Activated CD4-positive, alpha-beta T cell treated with anti-CD3 and anti-CD28 coated beads, Interleukin-2, Interleukin-4, amounts not matched to agents 100 ng/mL and 50 ng/mL, durations not matched to agents 16 hours and 8 hours (primary cell): Measurements from ENCODE around the gene ARHGAP15.
A peak's percentile ranks its signal among the peaks of the same experiment; 100 is the strongest.

Source experiments
- DNase-seq: peaks from one replicate; pipeline ENCODE4 v3.0.0-alpha.2; 2020; ENCODE audit warnings: low spot score

Gene ARHGAP15

GRCh38 chr2:143690235-143690634 lies 561.0 kb downstream of the ARHGAP15 start:
- DNase-seq, result peak; percentile 81

- no peak for DNase-seq
Measured at GRCh38 chr2:143691121-143691520, 561.9 kb downstream of the ARHGAP15 start.

GRCh38 chr2:143692162-143692561 lies 562.9 kb downstream of the ARHGAP15 start:
- DNase-seq, result no peak

GRCh38 chr2:143692967-143693366 lies 563.7 kb downstream of the ARHGAP15 start:
- DNase-seq, result no peak

- no peak for DNase-seq
Measured at GRCh38 chr2:143694335-143694734, 565.1 kb downstream of the ARHGAP15 start.

GRCh38 chr2:143696651-143697050 lies 567.4 kb downstream of the ARHGAP15 start:
- no peak for DNase-seq

- no peak for DNase-seq
Measured at GRCh38 chr2:143697744-143698143, 568.5 kb downstream of the ARHGAP15 start.

- no peak for DNase-seq
Measured at GRCh38 chr2:143698352-143698751, 569.1 kb downstream of the ARHGAP15 start.

- peak; percentile 77 for DNase-seq
Measured at GRCh38 chr2:143698888-143699570, 569.8 kb downstream of the ARHGAP15 start.

- DNase-seq, result no peak
Measured at GRCh38 chr2:143700865-143701264, 571.6 kb downstream of the ARHGAP15 start.

- DNase-seq, result no peak
Measured at GRCh38 chr2:143701785-143702184, 572.6 kb downstream of the ARHGAP15 start.

GRCh38 chr2:143702931-143703330 lies 573.7 kb downstream of the ARHGAP15 start:
- no peak for DNase-seq

- peak; percentile 87 for DNase-seq
Measured at GRCh38 chr2:143704451-143705106, 575.4 kb downstream of the ARHGAP15 start.

GRCh38 chr2:143705108-143705707 lies 576.0 kb downstream of the ARHGAP15 start:
- no peak for DNase-seq

- DNase-seq, result no peak
Measured at GRCh38 chr2:143706354-143706753, 577.1 kb downstream of the ARHGAP15 start.

- DNase-seq, result no peak
Measured at GRCh38 chr2:143708682-143709081, 579.5 kb downstream of the ARHGAP15 start.

- DNase-seq, result no peak
Measured at GRCh38 chr2:143710196-143710595, 581.0 kb downstream of the ARHGAP15 start.

- no peak for DNase-seq
Measured at GRCh38 chr2:143710879-143711278, 581.7 kb downstream of the ARHGAP15 start.

- DNase-seq, result no peak
Measured at GRCh38 chr2:143716522-143716921, 587.3 kb downstream of the ARHGAP15 start.

GRCh38 chr2:143717053-143717452 lies 587.8 kb downstream of the ARHGAP15 start:
- DNase-seq, result no peak

- DNase-seq, result no peak
Measured at GRCh38 chr2:143717536-143718168, 588.4 kb downstream of the ARHGAP15 start.

GRCh38 chr2:143718745-143719144 lies 589.5 kb downstream of the ARHGAP15 start:
- no peak for DNase-seq

GRCh38 chr2:143719406-143719805 lies 590.2 kb downstream of the ARHGAP15 start:
- no peak for DNase-seq
